OCI-LY7 (cell line): ENCODE measurements around the gene SLC29A1. TPM values are rescaled to one million over a fixed set of nuclear protein-coding genes. Genes with fewer than 3 reads are reported as not detected.
A peak's percentile ranks its signal among the peaks of the same experiment; 100 is the strongest.

Experiments
- BruUV-seq: library from RNA; stranded (reverse); fragments of 400-500 nt; replicated peaks from 2 replicates; lab custom pipeline; 2021; lab: Mats Ljungman, UMichigan
- CTCF ChIA-PET: fragments of 300-600 bp; sonication (Branson Sonifier 250); formaldehyde crosslinking; loops from one replicate; lab custom pipeline; 2022; ENCODE audit warnings: antibody characterized with exemption; ENCODE audit not compliant: unreplicated experiment; lab: Charles Lee
- POLR2A ChIA-PET: fragments of 300-600 bp; sonication (Branson Sonifier 250); formaldehyde crosslinking; loops from one replicate; lab custom pipeline; 2022; ENCODE audit warnings: antibody characterized with exemption; lab: Charles Lee
- DNase-seq: peaks from one replicate; pipeline ENCODE4 v3.0.0-alpha.2; 2015; ENCODE audit warnings: low spot score
- H2AFZ ChIP-seq: fragments of 200-600 bp; sonication (generic), shearing (Covaris generic); 2 replicates; pipeline ENCODE4 v1.6.1; 2014; ENCODE audit warnings: mild to moderate bottlenecking, antibody characterized with exemption, low read length, moderate library complexity
- H3K27ac ChIP-seq: fragments of 200-600 bp; sonication (generic); 2 replicates; pipeline ENCODE4 v1.5.1; 2014; ENCODE audit warnings: mixed run types, low read depth, mild to moderate bottlenecking, moderate library complexity, low read length, inconsistent platforms; ENCODE audit not compliant: poor library complexity, severe bottlenecking
- H3K36me3 ChIP-seq: fragments of 200-600 bp; sonication (generic); 2 replicates; pipeline ENCODE4 v1.6.1; 2014; ENCODE audit warnings: mild to moderate bottlenecking, antibody characterized with exemption, low read length, moderate library complexity, mixed read lengths; ENCODE audit not compliant: insufficient read depth
- H3K4me1 ChIP-seq: fragments of 200-600 bp; sonication (generic); 2 replicates; pipeline ENCODE4 v1.5.1; 2014; ENCODE audit warnings: mild to moderate bottlenecking, low read length; ENCODE audit not compliant: insufficient read depth, poor library complexity, severe bottlenecking
- H3K4me2 ChIP-seq: fragments of 200-600 bp; sonication (generic); 2 replicates; pipeline ENCODE4 v1.6.1; 2014; ENCODE audit warnings: mild to moderate bottlenecking, low read length
- H3K4me3 ChIP-seq: fragments of 200-600 bp; sonication (generic); 2 replicates; pipeline ENCODE4 v1.5.1; 2014; ENCODE audit warnings: mild to moderate bottlenecking, low read depth, low read length; ENCODE audit not compliant: poor library complexity, severe bottlenecking
- H3K79me2 ChIP-seq: fragments of 200-600 bp; sonication (generic); 2 replicates; pipeline ENCODE4 v1.6.1; 2016; ENCODE audit warnings: low read depth, mild to moderate bottlenecking, low read length, moderate library complexity, mixed read lengths; ENCODE audit not compliant: insufficient read depth
- H3K9me2 ChIP-seq: fragments of 200-600 bp; sonication (generic); 2 replicates; pipeline ENCODE4 v1.6.1; 2016; ENCODE audit warnings: mild to moderate bottlenecking, low read length, mixed read lengths; ENCODE audit not compliant: insufficient read depth
- H3K9me3 ChIP-seq: fragments of 200-600 bp; sonication (generic); 2 replicates; pipeline ENCODE4 v1.6.1; 2014; ENCODE audit warnings: mild to moderate bottlenecking, mixed run types, low read length, mixed read lengths
- H4K20me1 ChIP-seq: fragments of 200-600 bp; sonication (generic); 2 replicates; pipeline ENCODE4 v1.6.1; 2014; ENCODE audit warnings: mild to moderate bottlenecking, antibody characterized with exemption, low read length, moderate library complexity, mixed read lengths; ENCODE audit not compliant: insufficient read depth
- CTCF ChIP-seq: fragments of 200-600 bp; sonication (generic); conservative IDR thresholded peaks from 2 replicates; pipeline ENCODE4 v1.5.1; 2014; ENCODE audit warnings: mild to moderate bottlenecking, antibody characterized with exemption, low read length, moderate library complexity, mixed read lengths
- EZH2phosphoT487 ChIP-seq: fragments of 200-600 bp; sonication (generic); IDR thresholded peaks from 2 replicates; pipeline ENCODE4 v1.6.1; 2018; ENCODE audit warnings: low read depth, borderline replicate concordance, mild to moderate bottlenecking, mixed run types, antibody characterized with exemption, low read length, moderate library complexity, mixed read lengths
- intact Hi-C: fragments of 100-400 bp; cut with micrococcal nuclease; formaldehyde crosslinking; loops from one replicate; pipeline ENCODE4 v1.10.0; 2022; ENCODE audit not compliant: unreplicated experiment
- total RNA-seq, 2 experiments: library from RNA; depleted of rRNA in 1 of 2; stranded (reverse); fragments of >200 nt in 1 of 2; shearing (Covaris generic) in 1 of 2; gene quantifications; 2 replicates each; pipeline ENCODE4 v1.2.3, GENCODE V29; 2014 to 2022

The SLC29A1 gene
- total RNA-seq, 2 experiments from 2014 or later: 52.6 to 64.6 TPM

- H3K9me3 ChIP-seq: no peaks in the 10 kb centered on the region
- DNase-seq: no peak
- no peaks in the 10 kb centered on the region for H3K36me3 ChIP-seq
- TF ChIP-seq CTCF (no peak), EZH2phosphoT487 (no peak)
- H4K20me1 ChIP-seq: no peaks in the 10 kb centered on the region
- H2AFZ ChIP-seq: 0 out of 2 replicates have a peak overlapping the region, but pooled peaks have one; percentile 75
- ChIA-PET POLR2A (interaction anchor here (1.6 kb wide), 1 partner anchor 11 kb away, joined by 5 read pairs; no protein-coding TSS in a partner anchor), CTCF (no interaction called here)
- intact Hi-C loops: no loop called here
- no TSS peak for BruUV-seq
- no peak overlapping the region for H3K4me2 ChIP-seq
- peaks cover 52% of the 10 kb centered on the region for H3K4me1 ChIP-seq
- no peaks in the 10 kb centered on the region for H3K9me2 ChIP-seq
- peak overlapping the region; percentile 47 for H3K27ac ChIP-seq
- H3K79me2 ChIP-seq: no peaks in the 10 kb centered on the region
- no peak overlapping the region for H3K4me3 ChIP-seq
These were observed 5.9 kb upstream of the SLC29A1 start for GRCh38 chr6:44217332-44218143.

GRCh38 chr6:44219053-44219814 is 4.2 kb upstream of the SLC29A1 start:
- Histone ChIP-seq H3K9me2 (no peaks in the 10 kb centered on the region), H4K20me1 (peaks cover 1% of the 10 kb centered on the region; the same call in 1 of the 2 replicates), H3K4me1 (peaks cover 60% of the 10 kb centered on the region), H3K4me3 (peak overlapping the region; percentile 61), H3K4me2 (peak overlapping the region; percentile 77), H3K9me3 (no peaks in the 10 kb centered on the region), H3K79me2 (peaks cover 5% of the 10 kb centered on the region), H3K27ac (peak overlapping the region; percentile 47), H3K36me3 (no peaks in the 10 kb centered on the region), H2AFZ (peak overlapping the region; percentile 75)
- BruUV-seq: no TSS peak
- no peak for TF ChIP-seq EZH2phosphoT487
- no peak for TF ChIP-seq CTCF
- ChIA-PET CTCF (no interaction called here), POLR2A (interaction anchor here (0.6 to 1.6 kb wide), 5 partner anchors 9 to 34 kb away, joined by 3 to 5 read pairs (median 3); no protein-coding TSS in a partner anchor)
- peak; percentile 70 for DNase-seq
- intact Hi-C loops: no loop called here
